Measurements from ENCODE around the gene TEAD1.

TEAD1 gene

GRCh38 chr11:12835286-12835685 is 161.1 kb downstream of the TEAD1 start:
- DNase-seq (ENCODE audit: low read depth) = no peak

GRCh38 chr11:12838463-12839123 is 164.4 kb downstream of the TEAD1 start:
- peak; percentile 76 for DNase-seq (ENCODE audit: low read depth)

GRCh38 chr11:12840871-12841660 is 166.8 kb downstream of the TEAD1 start:
- no peak for DNase-seq (ENCODE audit: low read depth)

- no peak for DNase-seq (ENCODE audit: low read depth)
These were observed 167.9 kb downstream of the TEAD1 start for GRCh38 chr11:12841946-12842630.

GRCh38 chr11:12842933-12843636 is 168.9 kb downstream of the TEAD1 start:
- DNase-seq (ENCODE audit: low read depth) = no peak

GRCh38 chr11:12845163-12845562 is 170.9 kb downstream of the TEAD1 start:
- DNase-seq (ENCODE audit: low read depth) = no peak

GRCh38 chr11:12845739-12846358 is 171.6 kb downstream of the TEAD1 start:
- DNase-seq (ENCODE audit: low read depth) = no peak

GRCh38 chr11:12846786-12847615 is 172.8 kb downstream of the TEAD1 start:
- DNase-seq (ENCODE audit: low read depth) = no peak

- DNase-seq (ENCODE audit: low read depth) = no peak
These were observed 174.2 kb downstream of the TEAD1 start for GRCh38 chr11:12848413-12848812.

- no peak for DNase-seq (ENCODE audit: low read depth)
These were observed 179.1 kb downstream of the TEAD1 start for GRCh38 chr11:12853325-12853651.

GRCh38 chr11:12853652-12854296 is 179.6 kb downstream of the TEAD1 start:
- no peak for DNase-seq (ENCODE audit: low read depth)

GRCh38 chr11:12854297-12854661 is 180.1 kb downstream of the TEAD1 start:
- no peak for DNase-seq (ENCODE audit: low read depth)

GRCh38 chr11:12854829-12855228 is 180.6 kb downstream of the TEAD1 start:
- DNase-seq (ENCODE audit: low read depth) = no peak

- no peak for DNase-seq (ENCODE audit: low read depth)
These were observed 182.1 kb downstream of the TEAD1 start for GRCh38 chr11:12856338-12856737.

GRCh38 chr11:12857572-12857971 is 183.4 kb downstream of the TEAD1 start:
- no peak for DNase-seq (ENCODE audit: low read depth)

- no peak for DNase-seq (ENCODE audit: low read depth)
These were observed 185.8 kb downstream of the TEAD1 start for GRCh38 chr11:12859872-12860657.

- DNase-seq (ENCODE audit: low read depth) = no peak
These were observed 186.6 kb downstream of the TEAD1 start for GRCh38 chr11:12860827-12861226.

- DNase-seq (ENCODE audit: low read depth) = peak; percentile 71
These were observed 188.7 kb downstream of the TEAD1 start for GRCh38 chr11:12862696-12863469.

- DNase-seq (ENCODE audit: low read depth) = no peak
These were observed 189.4 kb downstream of the TEAD1 start for GRCh38 chr11:12863605-12864121.

Data from GM04503 (cell line).